Mesenchymal stem cell (in vitro differentiated cells and primary cell): Measurements from ENCODE around the gene REV1.
"Not testable (repeated sequence)": the region's sequence is repeated elsewhere in the genome, so short reads cannot be mapped to it uniquely, and the experiment has no call there.

Experiments
- DNase-seq: peaks from one replicate; pipeline ENCODE4 v3.0.0-alpha.2; 2013
- H2AFZ ChIP-seq: one replicate; pipeline ENCODE4 v1.6.1; 2013; ENCODE audit warnings: low read depth, mild to moderate bottlenecking, control low read depth, inconsistent platforms, low read length, moderate library complexity
- H2AK5ac ChIP-seq: 2 replicates; pipeline ENCODE4 v1.6.1; 2013; ENCODE audit warnings: low read length, moderate library complexity, mild to moderate bottlenecking, inconsistent platforms; ENCODE audit not compliant: severe bottlenecking
- H2BK120ac ChIP-seq: one replicate; pipeline ENCODE4 v1.6.1; 2013; ENCODE audit warnings: low read depth, mild to moderate bottlenecking, inconsistent platforms, low read length, moderate library complexity
- H2BK12ac ChIP-seq, 2 experiments: one replicate each; pipeline ENCODE4 v1.6.1; 2013; ENCODE audit warnings: inconsistent platforms in 2 of 2, low read length in 2 of 2, mild to moderate bottlenecking in 2 of 2, moderate library complexity in 2 of 2, control low read depth in 1 of 2
- H2BK15ac ChIP-seq: one replicate; pipeline ENCODE4 v1.6.1; 2013; ENCODE audit warnings: mild to moderate bottlenecking, low read depth, inconsistent platforms; ENCODE audit not compliant: poor library complexity, severe bottlenecking
- H2BK5ac ChIP-seq: 2 replicates; pipeline ENCODE4 v1.6.1; 2013; ENCODE audit warnings: low read depth, mild to moderate bottlenecking, low read length, control low read depth, inconsistent platforms; ENCODE audit not compliant: poor library complexity, severe bottlenecking
- H3K14ac ChIP-seq, 2 experiments: one replicate each; pipeline ENCODE4 v1.6.1; 2013; ENCODE audit warnings: inconsistent platforms in 2 of 2, low read length in 2 of 2, control low read depth in 1 of 2, mild to moderate bottlenecking in 1 of 2, moderate library complexity in 1 of 2
- H3K18ac ChIP-seq, 2 experiments: one replicate each; pipeline ENCODE4 v1.6.1; 2013; ENCODE audit warnings: inconsistent platforms in 2 of 2, low read length in 2 of 2, control low read depth in 1 of 2, low read depth in 1 of 2, mild to moderate bottlenecking in 1 of 2
- H3K23ac ChIP-seq, 2 experiments: one replicate each; pipeline ENCODE4 v1.6.1; 2013; ENCODE audit warnings: inconsistent platforms in 2 of 2, low read length in 2 of 2, mild to moderate bottlenecking in 2 of 2, moderate library complexity in 2 of 2, control low read depth in 1 of 2
- H3K27ac ChIP-seq: 2 replicates; pipeline ENCODE4 v1.5.1; 2013; ENCODE audit warnings: mild to moderate bottlenecking, moderate library complexity, low read length, control low read depth, inconsistent platforms; ENCODE audit not compliant: poor library complexity, severe bottlenecking
- H3K27me3 ChIP-seq, 2 experiments: 2 replicates each; pipeline versions ENCODE4 v1.6.1 to v1.7.0; 2013; ENCODE audit warnings: low read length in 2 of 2, mild to moderate bottlenecking in 2 of 2, moderate library complexity in 2 of 2, control low read depth in 1 of 2, inconsistent platforms in 1 of 2; ENCODE audit not compliant: control insufficient read depth in 1 of 2, insufficient read depth in 1 of 2
- H3K36me3 ChIP-seq, 2 experiments: 2 replicates each; pipeline versions ENCODE4 v1.6.1 to v1.7.0; 2013; ENCODE audit warnings: low read length in 2 of 2, control low read depth in 1 of 2, inconsistent platforms in 1 of 2, low read depth in 1 of 2, mild to moderate bottlenecking in 1 of 2; ENCODE audit not compliant: insufficient read depth in 2 of 2, control insufficient read depth in 1 of 2
- H3K4ac ChIP-seq, 2 experiments: one replicate each; pipeline ENCODE4 v1.6.1; 2013; ENCODE audit warnings: inconsistent platforms in 2 of 2, low read length in 2 of 2, mild to moderate bottlenecking in 2 of 2, moderate library complexity in 2 of 2, control low read depth in 1 of 2, low read depth in 1 of 2
- H3K4me1 ChIP-seq: 2 replicates; pipeline ENCODE4 v1.6.1; 2013; ENCODE audit warnings: low read depth, low read length, control low read depth; ENCODE audit not compliant: control insufficient read depth, insufficient read depth
- H3K4me2 ChIP-seq: 2 replicates; pipeline ENCODE4 v1.6.1; 2013; ENCODE audit warnings: low read length, mild to moderate bottlenecking, inconsistent platforms; ENCODE audit not compliant: poor library complexity, severe bottlenecking
- H3K4me3 ChIP-seq, 2 experiments: 2 replicates each; pipeline versions ENCODE4 v1.5.1 to v1.7.0; 2013; ENCODE audit warnings: low read length in 2 of 2, mild to moderate bottlenecking in 2 of 2, control low read depth in 1 of 2, low read depth in 1 of 2; ENCODE audit not compliant: insufficient read depth in 1 of 2
- H3K79me1 ChIP-seq: replicated peaks from 2 replicates; pipeline ENCODE4 v1.6.1; 2013; ENCODE audit warnings: mild to moderate bottlenecking, control low read depth, low read length, inconsistent platforms; ENCODE audit not compliant: poor library complexity, severe bottlenecking
- H3K9ac ChIP-seq: 2 replicates; pipeline ENCODE4 v1.7.0; 2013; ENCODE audit warnings: mild to moderate bottlenecking, low read length, moderate library complexity
- H3K9me3 ChIP-seq: 2 replicates; pipeline ENCODE4 v1.7.0; 2013; ENCODE audit warnings: mild to moderate bottlenecking, low read length; ENCODE audit not compliant: control insufficient read depth
- H4K8ac ChIP-seq: one replicate; pipeline ENCODE4 v1.6.1; 2013; ENCODE audit warnings: inconsistent platforms, mild to moderate bottlenecking, low read length, moderate library complexity
- H4K91ac ChIP-seq: one replicate; pipeline ENCODE4 v1.6.1; 2013; ENCODE audit warnings: mild to moderate bottlenecking, low read length, inconsistent platforms
- WGBS: methylation state at CpG from one replicate; pipeline ENCODE4 v1.1.7; 2013; ENCODE audit warnings: mixed read lengths; 5-methylcytosine and 5-hydroxymethylcytosine counted together

REV1 gene

GRCh38 chr2:99471654-99472599 lies 17.9 kb downstream of the REV1 start:
- Histone ChIP-seq H2AFZ (no peak overlapping the region), H3K23ac (no peak overlapping the region), H4K8ac (no peak overlapping the region), H2BK5ac (no peak overlapping the region), H3K4ac (no peak overlapping the region), H2BK15ac (no peak overlapping the region), H2BK120ac (no peak overlapping the region), H2AK5ac (no peak overlapping the region), H3K9ac (no peak overlapping the region), H3K4me1 (peaks cover 3% of the 10 kb centered on the region), H3K18ac (no peak overlapping the region), H4K91ac (no peak overlapping the region), H3K4me2 (no peak overlapping the region), H2BK12ac (no peak overlapping the region), H3K14ac (no peak overlapping the region), H3K27ac (no peak overlapping the region), H3K79me1 (peaks cover 12% of the 10 kb centered on the region), H3K4me3 (no peak overlapping the region), H3K36me3 (no peaks in the 10 kb centered on the region), H3K27me3 (no peaks in the 10 kb centered on the region), H3K9me3 (no peaks in the 10 kb centered on the region)
- WGBS, result 85% methylated on average over 4 of the region's 7 CpGs
- DNase-seq, result no peak

DNA sequence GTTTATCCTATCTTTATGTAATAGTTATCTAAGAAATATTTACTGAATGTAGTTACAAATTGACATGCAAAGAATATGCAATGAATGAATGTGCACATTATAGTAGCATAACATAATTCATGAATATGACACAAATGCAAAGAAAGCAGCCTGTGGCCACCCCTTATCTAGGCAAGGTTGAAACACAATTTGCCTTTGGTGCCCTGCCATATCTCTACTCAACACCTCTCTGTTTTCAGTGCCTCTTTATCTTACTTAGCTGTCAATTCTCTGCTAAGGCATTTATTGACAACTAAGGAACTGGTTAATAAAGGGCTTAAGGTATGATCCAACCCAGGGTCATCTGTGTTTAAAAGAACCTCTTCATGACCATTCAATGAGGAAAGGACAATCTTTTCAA lies 18.9 kb downstream of the REV1 start:
- Histone ChIP-seq H3K4ac (no peak overlapping the region), H3K36me3 (no peaks in the 10 kb centered on the region), H3K4me2 (no peak overlapping the region), H2AK5ac (no peak overlapping the region), H3K9ac (no peak overlapping the region), H2AFZ (no peak overlapping the region), H3K23ac (no peak overlapping the region), H3K4me3 (no peak overlapping the region), H2BK12ac (no peak overlapping the region), H2BK120ac (no peak overlapping the region), H3K9me3 (no peaks in the 10 kb centered on the region), H4K8ac (no peak overlapping the region), H3K4me1 (peaks cover 3% of the 10 kb centered on the region), H3K79me1 (peaks cover 13% of the 10 kb centered on the region), H3K27ac (no peak overlapping the region), H3K18ac (no peak overlapping the region), H2BK5ac (no peak overlapping the region), H4K91ac (no peak overlapping the region), H2BK15ac (no peak overlapping the region), H3K14ac (no peak overlapping the region), H3K27me3 (no peaks in the 10 kb centered on the region)
- DNase-seq, result no peak

DNA sequence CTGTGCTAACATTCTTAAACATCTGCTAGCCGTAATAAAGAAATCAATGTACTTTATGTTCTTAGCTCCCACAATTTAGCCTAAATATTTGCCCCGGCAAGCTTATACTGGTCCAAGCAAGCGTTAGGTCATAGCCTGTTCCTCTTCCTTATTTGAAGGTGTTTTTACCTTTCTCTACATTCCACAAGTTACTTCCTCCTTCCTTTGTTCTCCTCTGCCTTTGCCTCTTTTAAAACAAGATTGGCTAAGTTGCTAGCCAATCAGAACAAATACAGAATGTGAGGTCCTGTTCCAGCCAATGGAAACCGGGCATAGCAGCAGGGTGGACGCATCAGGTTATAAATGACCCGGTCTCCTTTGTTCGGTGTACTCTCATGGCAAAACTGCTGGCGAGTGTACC lies 19.4 kb downstream of the REV1 start:
- not testable (repeated sequence) for H3K23ac ChIP-seq, DNase-seq, H3K36me3 ChIP-seq, H3K4me1 ChIP-seq, H3K27ac ChIP-seq, H3K27me3 ChIP-seq, H2AFZ ChIP-seq, H3K4me3 ChIP-seq, H3K4ac ChIP-seq, H3K18ac ChIP-seq, H4K91ac ChIP-seq, H2BK12ac ChIP-seq, H2AK5ac ChIP-seq, H2BK120ac ChIP-seq, H2BK5ac ChIP-seq, H3K14ac ChIP-seq, H3K9me3 ChIP-seq, H4K8ac ChIP-seq, H2BK15ac ChIP-seq, H3K4me2 ChIP-seq, H3K9ac ChIP-seq
- peaks cover 13% of the 10 kb centered on the region for H3K79me1 ChIP-seq
- WGBS, result 99% methylated on average over 8 of the region's 8 CpGs

- no peak overlapping the region for H3K23ac ChIP-seq
- no peak overlapping the region for H2BK120ac ChIP-seq
- no peak overlapping the region for H2BK12ac ChIP-seq
- DNase-seq, result no peak
- peaks cover under 1% of the 10 kb centered on the region for H3K4me1 ChIP-seq
- no peak overlapping the region for H3K18ac ChIP-seq
- no peak overlapping the region for H3K14ac ChIP-seq
- H2BK15ac ChIP-seq, result no peak overlapping the region
- no peak overlapping the region for H2AFZ ChIP-seq
- no peaks in the 10 kb centered on the region for H3K36me3 ChIP-seq
- H3K4ac ChIP-seq, result no peak overlapping the region
- no peak overlapping the region for H4K8ac ChIP-seq
- no peak overlapping the region for H3K4me3 ChIP-seq
- no peak overlapping the region for H2AK5ac ChIP-seq
- WGBS, result 93% methylated on average over 1 of the region's 1 CpG
- H2BK5ac ChIP-seq, result no peak overlapping the region
- no peaks in the 10 kb centered on the region for H3K27me3 ChIP-seq
- H4K91ac ChIP-seq, result no peak overlapping the region
- H3K9me3 ChIP-seq, result no peaks in the 10 kb centered on the region
- H3K79me1 ChIP-seq, result peaks cover 13% of the 10 kb centered on the region
- no peak overlapping the region for H3K27ac ChIP-seq
- no peak overlapping the region for H3K4me2 ChIP-seq
- no peak overlapping the region for H3K9ac ChIP-seq
These were observed 20.4 kb downstream of the REV1 start for GRCh38 chr2:99469394-99469793.
